ENCODE measurements around the gene DNAJC22. TPM values are rescaled to one million over a fixed set of nuclear protein-coding genes. Genes with fewer than 3 reads are reported as not detected.

DNAJC22 gene
- total RNA-seq, 2 experiments from 2014 or later = 0.10 TPM; not detected in 1

DNA sequence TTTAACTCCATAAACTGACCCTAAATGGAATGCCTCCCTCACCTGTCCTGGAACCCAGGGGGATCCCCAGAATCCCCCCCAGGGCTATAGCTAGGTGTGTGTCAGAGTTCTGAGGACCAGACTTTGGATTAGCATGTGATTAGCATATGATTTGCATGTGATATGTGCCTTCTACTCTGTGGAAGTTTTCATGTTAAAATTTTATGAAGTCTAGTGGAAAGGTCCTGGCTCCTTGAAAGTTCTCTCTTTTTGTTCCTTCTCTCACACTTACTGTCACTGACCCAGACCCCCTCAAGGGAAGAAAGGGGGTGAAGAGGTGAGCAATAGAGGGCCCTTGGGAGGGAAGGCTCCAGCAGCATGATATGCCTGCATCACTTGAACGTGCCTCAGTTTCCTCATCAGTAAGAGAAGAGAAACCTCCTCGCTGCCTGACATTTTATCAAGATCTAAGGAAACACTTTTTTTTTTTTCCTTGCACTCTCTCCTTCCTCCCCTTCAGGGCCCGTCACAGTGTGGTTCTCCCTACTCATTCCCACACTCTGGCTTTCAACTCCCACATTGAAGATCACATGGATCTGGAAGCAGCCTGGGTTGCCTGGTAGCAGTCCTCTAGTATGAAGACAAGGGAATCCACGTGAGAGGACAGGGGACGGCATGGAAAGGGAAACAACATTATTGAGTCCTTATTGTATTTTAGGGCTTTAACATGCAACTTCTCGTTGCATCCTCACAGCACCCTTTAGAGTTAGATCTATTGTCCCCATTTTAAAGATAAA, 6.4 kb upstream of the DNAJC22 start:
- peaks cover 34% of the 10 kb centered on the region for H3K4me1 Mint-ChIP-seq (ENCODE audit: low read depth)
- peaks cover 59% of the 10 kb centered on the region for H3K27me3 Mint-ChIP-seq
- no peaks in the 10 kb centered on the region for H3K9me3 Mint-ChIP-seq
- no peaks in the 10 kb centered on the region for H3K36me3 Mint-ChIP-seq
- H3K27ac Mint-ChIP-seq = no peak overlapping the region
- H3K4me3 Mint-ChIP-seq = no peak overlapping the region
- CTCF ChIA-PET = interaction anchor here (3.2 to 11.4 kb wide), 3 partner anchors 16 to 49 kb away, joined by 44 to 234 read pairs (median 188); partner anchors contain the start of genes PRPH and TROAP
- DNase-seq = no peak
- intact Hi-C loops (cut with micrococcal nuclease) = no loop called here
- POLR2A ChIA-PET = interaction anchor here (2.9 kb wide), 1 partner anchor 51 kb away, joined by 7 read pairs; no protein-coding TSS in a partner anchor

DNA sequence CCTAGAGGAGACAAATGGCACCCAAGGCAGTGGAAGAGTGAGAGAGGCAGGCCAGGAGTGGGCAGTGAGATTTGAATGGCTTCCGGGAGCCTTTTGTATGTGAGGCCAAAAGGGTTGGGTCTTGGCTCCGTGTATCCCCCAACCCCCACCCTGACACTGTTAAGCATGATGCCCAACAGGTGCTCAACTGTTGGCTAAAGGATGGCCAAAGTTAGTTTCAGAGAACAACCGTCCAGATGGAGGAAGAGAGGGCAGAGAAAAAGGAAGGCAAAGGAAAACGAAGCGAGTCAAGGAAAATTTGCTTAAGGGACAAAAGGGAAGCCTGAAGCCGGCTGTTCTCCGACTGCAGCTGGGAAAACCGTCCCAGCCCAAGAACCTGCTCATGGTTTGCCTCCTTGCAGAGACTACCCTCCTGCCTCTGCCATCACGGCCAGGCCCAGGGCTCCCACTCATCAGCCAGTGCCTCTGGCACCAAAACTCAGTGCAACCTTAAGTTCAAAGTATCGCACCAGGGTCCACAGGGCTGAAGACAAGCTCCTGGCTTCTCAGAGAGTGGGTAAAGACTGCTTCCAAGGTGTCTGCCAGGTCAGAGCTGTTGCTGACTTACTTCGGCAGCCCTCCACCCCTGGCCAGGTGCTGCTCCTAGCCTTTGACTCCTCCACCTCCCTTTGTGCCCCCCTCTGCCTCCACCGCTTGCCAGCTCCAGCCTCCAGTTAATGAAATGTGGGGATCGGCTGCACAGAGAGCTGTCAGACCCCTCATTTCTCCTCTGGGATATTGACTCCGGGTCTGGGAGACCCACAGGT, 5.5 kb upstream of the DNAJC22 start:
- Mint-ChIP-seq H3K27ac (no peak overlapping the region), H3K4me3 (no peak overlapping the region), H3K36me3 (no peaks in the 10 kb centered on the region), H3K4me1 (ENCODE audit: low read depth) (peaks cover 39% of the 10 kb centered on the region), H3K27me3 (peaks cover 60% of the 10 kb centered on the region), H3K9me3 (no peaks in the 10 kb centered on the region)
- no peak for DNase-seq
- ChIA-PET POLR2A (interaction anchor here (0.6 to 2.9 kb wide), 6 partner anchors 9 to 75 kb away, joined by 3 to 7 read pairs (median 7); partner anchors contain the start of genes SPATS2 and TROAP), CTCF (interaction anchor here (0.9 to 4.0 kb wide), 13 partner anchors 8 to 75 kb away, joined by 3 to 234 read pairs (median 10); partner anchors contain the start of genes PRPH, SPATS2 and TROAP)
- intact Hi-C loops (cut with micrococcal nuclease) = no loop called here

DNA sequence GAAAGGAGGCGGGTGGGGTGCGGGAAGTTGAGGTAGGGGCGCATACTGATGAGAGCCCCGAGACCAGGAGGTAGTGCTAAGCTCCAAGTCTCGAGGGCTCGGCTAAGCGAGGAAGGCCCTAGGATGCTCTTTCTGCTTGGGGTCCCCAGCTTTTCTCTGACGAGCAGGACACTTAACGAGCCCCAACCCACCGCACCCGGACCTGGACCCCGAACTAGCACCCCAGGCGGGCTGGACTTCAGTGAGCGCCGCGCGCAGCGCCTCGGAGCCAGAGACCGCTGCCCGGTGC, 5.0 kb upstream of the DNAJC22 start:
- CTCF ChIA-PET = interaction anchor here (0.6 to 4.0 kb wide), 22 partner anchors 9 to 341 kb away, joined by 3 to 234 read pairs (median 6); partner anchors contain the start of genes PRPH, SPATS2 and TROAP
- Mint-ChIP-seq H3K9me3 (no peaks in the 10 kb centered on the region), H3K27ac (no peak overlapping the region), H3K27me3 (peaks cover 61% of the 10 kb centered on the region), H3K4me3 (no peak overlapping the region), H3K36me3 (no peaks in the 10 kb centered on the region), H3K4me1 (ENCODE audit: low read depth) (peaks cover 41% of the 10 kb centered on the region)
- intact Hi-C loops (cut with micrococcal nuclease) = loop anchor here (1.0 to 2.0 kb wide), 3 partner anchors 19 to 53 kb away; partner anchors contain the start of gene TROAP
- DNase-seq = no peak
- POLR2A ChIA-PET = interaction anchor here (1.0 to 2.9 kb wide), 5 partner anchors 9 to 52 kb away, joined by 3 to 7 read pairs (median 7); partner anchors contain the start of genes SPATS2 and TROAP

DNA sequence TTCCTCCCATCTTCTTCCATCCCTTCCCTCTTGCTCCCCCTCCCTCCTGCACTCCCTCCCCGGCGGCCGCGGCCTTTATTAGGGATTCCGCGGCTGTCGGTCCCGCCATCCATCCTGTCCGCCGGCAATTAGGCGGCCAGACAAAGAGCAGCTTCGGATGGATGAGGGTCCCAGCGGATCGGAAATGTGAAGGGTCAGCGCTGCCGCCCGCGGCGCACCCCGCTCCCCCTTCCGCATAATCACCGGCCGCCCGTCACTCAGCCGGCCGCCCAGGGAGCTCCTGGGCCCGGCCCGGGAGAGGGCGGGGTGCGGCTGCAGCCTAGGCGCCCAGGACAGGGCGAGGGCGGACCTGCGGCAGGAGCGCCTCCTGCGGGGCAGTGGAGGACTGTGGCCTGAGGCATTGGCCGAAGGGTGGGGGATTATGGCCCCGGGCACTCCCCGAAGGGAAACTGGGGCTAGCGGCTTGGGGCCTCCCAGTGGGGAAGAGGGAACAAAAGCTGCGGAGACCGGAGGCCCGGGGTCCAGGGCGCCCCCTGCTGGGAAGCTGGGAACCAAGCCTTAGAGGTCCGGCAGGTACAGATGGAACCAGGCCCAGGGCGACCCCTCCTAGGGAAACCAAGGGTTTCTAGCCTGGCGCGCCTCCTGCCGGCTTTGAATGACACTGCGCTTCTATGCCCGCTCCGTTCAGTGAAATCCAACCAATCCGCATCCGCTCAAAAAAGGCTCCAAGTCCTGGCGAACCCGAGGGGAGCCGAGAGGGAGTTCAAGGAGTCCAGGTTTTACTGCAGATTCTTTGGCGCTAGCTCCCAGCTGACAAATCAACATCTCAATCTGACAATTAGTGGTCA, 4.4 kb upstream of the DNAJC22 start:
- peak; percentile 90 for DNase-seq
- intact Hi-C loops (cut with micrococcal nuclease) = loop anchor here (1.0 to 2.0 kb wide), 3 partner anchors 19 to 54 kb away; partner anchors contain the start of gene TROAP
- POLR2A ChIA-PET = interaction anchor here (1.0 to 2.9 kb wide), 5 partner anchors 8 to 53 kb away, joined by 3 to 7 read pairs (median 7); partner anchors contain the start of genes SPATS2 and TROAP
- Mint-ChIP-seq H3K27me3 (peaks cover 64% of the 10 kb centered on the region), H3K27ac (no peak overlapping the region), H3K4me1 (ENCODE audit: low read depth) (peaks cover 43% of the 10 kb centered on the region), H3K4me3 (peak overlapping the region; percentile 53), H3K9me3 (no peaks in the 10 kb centered on the region), H3K36me3 (no peaks in the 10 kb centered on the region)
- CTCF ChIA-PET = interaction anchor here (0.6 to 4.0 kb wide), 32 partner anchors 9 to 341 kb away, joined by 3 to 234 read pairs (median 4); partner anchors contain the start of genes PRPH, SPATS2 and TROAP

DNA sequence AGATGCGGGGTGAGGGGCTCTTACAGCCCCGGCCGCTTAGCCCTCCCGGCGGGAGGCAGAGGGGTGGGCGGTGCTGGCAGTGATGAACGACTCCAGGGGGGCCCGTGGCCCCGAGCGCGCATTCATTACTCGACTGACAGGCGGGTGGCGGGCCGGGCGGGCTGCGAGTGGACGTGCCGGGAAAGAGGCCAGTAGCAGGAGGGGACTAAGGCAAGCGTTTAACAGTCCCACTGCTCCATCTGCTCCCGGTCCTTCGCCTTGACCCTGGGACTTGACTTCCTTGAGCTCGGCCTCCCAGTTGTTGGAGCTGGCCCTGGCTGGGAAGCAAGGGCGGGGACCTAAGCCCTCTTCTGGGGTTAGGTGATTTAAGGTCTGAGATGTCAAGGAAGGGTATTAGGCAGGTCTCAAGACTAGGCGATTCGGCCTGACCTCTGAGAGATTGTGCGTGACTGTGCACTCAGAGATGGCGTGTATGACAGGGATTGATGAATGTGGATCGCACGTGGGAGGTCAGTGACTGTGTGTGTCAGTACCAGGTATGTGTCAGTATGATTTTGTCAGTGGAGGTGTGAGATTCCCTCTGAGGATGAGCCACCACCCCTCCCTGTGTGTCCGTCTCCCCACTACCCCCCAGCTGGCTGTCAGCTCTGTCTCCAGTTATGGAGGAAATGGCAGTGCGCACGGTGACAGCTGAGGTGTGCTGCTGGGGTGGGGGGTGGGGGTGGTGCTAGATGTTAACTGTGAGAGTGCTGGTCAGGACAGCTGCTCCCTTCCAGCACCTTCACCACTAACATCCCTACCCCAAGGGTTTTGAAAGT, 3.6 kb upstream of the DNAJC22 start:
- CTCF ChIA-PET = interaction anchor here (0.6 to 4.0 kb wide), 27 partner anchors 8 to 671 kb away, joined by 3 to 234 read pairs (median 6); partner anchors contain the start of genes PRPH, SPATS2 and TROAP
- intact Hi-C loops (cut with micrococcal nuclease) = loop anchor here (1.0 to 2.0 kb wide), 3 partner anchors 20 to 55 kb away; partner anchors contain the start of gene TROAP
- Mint-ChIP-seq H3K9me3 (no peaks in the 10 kb centered on the region), H3K27ac (no peak overlapping the region), H3K4me1 (ENCODE audit: low read depth) (peaks cover 37% of the 10 kb centered on the region), H3K27me3 (peaks cover 64% of the 10 kb centered on the region), H3K4me3 (peak overlapping the region; percentile 53), H3K36me3 (no peaks in the 10 kb centered on the region)
- peak; percentile 76 for DNase-seq
- POLR2A ChIA-PET = interaction anchor here (0.6 to 2.9 kb wide), 7 partner anchors 20 to 220 kb away, joined by 3 to 7 read pairs (median 3); partner anchors contain the start of gene TROAP

DNA sequence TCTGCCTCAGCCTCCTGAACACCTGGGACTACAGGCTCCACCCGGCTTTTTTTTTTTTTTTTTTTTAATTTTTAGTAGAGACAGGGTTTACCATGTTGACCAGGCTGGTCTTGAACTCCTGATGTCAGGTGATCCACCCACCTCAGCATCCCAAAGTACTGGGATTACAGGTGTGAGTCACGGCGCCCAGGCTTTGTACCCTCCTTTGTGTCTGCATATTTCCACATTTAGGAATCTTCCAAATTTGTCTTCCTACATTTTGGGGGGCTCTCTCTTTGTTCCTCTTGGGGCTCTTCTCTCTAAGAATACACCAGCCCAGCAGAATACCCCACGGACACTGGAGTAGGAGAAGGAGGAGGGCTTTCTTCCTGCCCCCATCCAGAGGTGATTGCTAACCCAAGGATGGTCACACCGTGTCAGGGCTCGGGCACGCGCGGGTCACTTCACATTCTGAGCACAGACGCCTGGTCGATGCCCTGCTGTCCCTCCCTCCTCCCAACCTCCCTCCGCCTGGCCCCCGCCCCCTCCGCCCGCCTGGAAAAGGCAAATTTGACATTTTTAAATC, 2.1 kb upstream of the DNAJC22 start:
- Mint-ChIP-seq H3K9me3 (no peaks in the 10 kb centered on the region), H3K27ac (no peak overlapping the region), H3K36me3 (no peaks in the 10 kb centered on the region), H3K4me3 (no peak overlapping the region), H3K27me3 (peaks cover 62% of the 10 kb centered on the region), H3K4me1 (ENCODE audit: low read depth) (peaks cover 37% of the 10 kb centered on the region)
- ChIA-PET CTCF (interaction anchor here (3.6 to 4.0 kb wide), 2 partner anchors 22 to 53 kb away, joined by 20 to 234 read pairs; partner anchors contain the start of genes PRPH and SPATS2), POLR2A (interaction anchor here (1.0 kb wide), 1 partner anchor 49 kb away, joined by 3 read pairs; no protein-coding TSS in a partner anchor)
- no peak for DNase-seq
- intact Hi-C loops (cut with micrococcal nuclease) = no loop called here

DNA sequence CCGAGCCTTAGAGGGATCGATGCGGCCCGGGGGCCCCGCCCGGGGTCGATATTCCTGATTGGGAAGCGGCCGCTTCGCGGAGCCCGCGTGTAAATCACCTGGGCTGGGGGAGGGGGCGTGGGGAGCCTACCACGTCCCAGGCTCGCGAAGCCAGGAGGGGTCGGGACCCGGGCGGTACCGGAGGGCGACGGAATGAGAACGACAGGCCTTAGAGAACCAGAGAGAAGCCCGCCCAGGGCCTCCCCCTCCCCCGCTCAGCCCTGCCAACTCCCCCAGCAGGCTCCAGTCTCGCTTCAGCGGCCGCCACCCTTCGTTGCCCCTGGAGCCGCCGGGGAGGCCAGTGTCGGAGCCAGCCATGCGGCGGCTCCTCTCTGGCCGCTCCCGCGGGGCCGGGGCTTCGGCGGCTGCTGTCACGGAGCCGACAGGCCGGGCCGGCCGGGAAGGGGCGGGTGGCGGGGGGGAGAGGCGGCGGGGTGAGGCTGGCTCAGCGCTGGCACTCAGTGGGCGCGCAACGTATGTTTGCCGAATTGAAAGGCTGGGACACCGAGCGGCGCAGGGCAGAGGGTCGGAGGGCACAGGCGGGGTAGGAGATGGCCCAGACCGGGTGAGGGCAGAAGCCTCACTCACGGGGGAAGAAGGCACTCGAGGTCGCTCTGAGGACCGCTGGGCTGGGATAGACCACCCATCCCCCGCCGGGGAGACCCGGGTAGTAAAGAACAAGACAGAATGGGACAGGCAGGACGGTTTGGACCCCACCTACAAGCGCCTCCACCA, 1.4 kb upstream of the DNAJC22 start:
- POLR2A ChIA-PET = interaction anchor here (0.7 kb wide), 1 partner anchor 10 kb away, joined by 3 read pairs; no protein-coding TSS in a partner anchor
- Mint-ChIP-seq H3K4me1 (ENCODE audit: low read depth) (peaks cover 37% of the 10 kb centered on the region), H3K4me3 (no peak overlapping the region), H3K27me3 (peaks cover 59% of the 10 kb centered on the region), H3K36me3 (no peaks in the 10 kb centered on the region), H3K9me3 (no peaks in the 10 kb centered on the region), H3K27ac (no peak overlapping the region)
- CTCF ChIA-PET = interaction anchor here (1.5 to 6.5 kb wide), 4 partner anchors 9 to 57 kb away, joined by 3 to 149 read pairs (median 57); partner anchors contain the start of genes C1QL4 and PRPH
- no peak for DNase-seq
- intact Hi-C loops (cut with micrococcal nuclease) = no loop called here

DNA sequence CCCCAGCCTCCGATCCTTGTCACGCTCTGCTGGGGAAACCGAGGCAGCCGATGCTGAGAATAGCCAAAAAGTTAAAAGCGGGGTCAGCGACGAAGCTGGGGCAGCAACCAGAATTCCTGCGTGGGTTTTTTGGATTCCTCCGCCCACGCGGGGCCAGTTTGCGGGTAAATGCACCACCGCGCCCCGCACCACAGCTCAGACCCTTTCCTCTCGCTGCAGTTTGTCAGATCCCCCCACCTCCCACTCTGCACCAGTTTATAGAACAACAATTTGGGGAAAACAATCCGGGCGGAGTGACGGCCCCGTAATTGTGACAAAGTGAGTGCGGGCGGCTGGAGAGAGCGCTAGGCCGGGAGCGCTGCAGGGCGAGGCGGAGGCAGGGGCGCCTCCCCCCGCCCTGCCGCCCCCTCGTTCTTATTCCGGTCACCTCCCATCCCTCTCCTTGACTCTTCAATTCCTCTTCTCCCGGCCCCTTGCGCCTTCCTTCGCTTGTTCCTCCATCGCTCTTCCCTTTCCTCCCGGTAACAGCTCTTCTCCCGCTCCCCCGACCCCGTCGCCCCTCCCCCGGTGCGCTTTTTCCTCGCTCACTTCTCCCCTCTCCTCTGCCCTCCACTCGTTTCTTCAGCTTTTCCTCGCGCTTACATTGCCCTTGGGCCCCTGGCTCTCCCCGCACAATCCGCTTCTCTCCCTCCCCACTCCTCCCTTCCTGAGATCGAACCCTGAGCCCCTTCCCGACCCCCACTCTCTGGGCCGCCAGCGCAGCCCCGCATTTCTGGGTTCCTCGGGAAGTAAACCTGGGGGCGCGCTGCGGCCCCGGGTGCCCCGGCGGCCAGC, 646 bp upstream of the DNAJC22 start:
- POLR2A ChIA-PET = interaction anchor here (0.6 to 1.6 kb wide), 3 partner anchors 11 to 23 kb away, joined by 3 to 10 read pairs (median 3); partner anchors contain the start of genes SPATS2 and TROAP
- intact Hi-C loops (cut with micrococcal nuclease) = no loop called here
- peaks cover 55% of the 10 kb centered on the region for H3K27me3 Mint-ChIP-seq

More for the DNA sequence above, 646 bp upstream of the DNAJC22 start:
- Mint-ChIP-seq H3K4me1 (ENCODE audit: low read depth) (peaks cover 37% of the 10 kb centered on the region), H3K9me3 (no peaks in the 10 kb centered on the region), H3K27ac (no peak overlapping the region), H3K4me3 (no peak overlapping the region), H3K36me3 (no peaks in the 10 kb centered on the region)
- CTCF ChIA-PET = interaction anchor here (1.4 to 6.5 kb wide), 10 partner anchors 9 to 172 kb away, joined by 3 to 149 read pairs (median 40); partner anchors contain the start of genes C1QL4, PRPH, SPATS2 and TROAP
- DNase-seq = peak; percentile 10
